ELF-1 (cell line): ENCODE measurements around the gene MLKL.
A peak's percentile ranks its signal among the peaks of the same experiment; 100 is the strongest.
"Not testable (repeated sequence)": the region's sequence is repeated elsewhere in the genome, so short reads cannot be mapped to it uniquely, and the experiment has no call there.

Experiments
- DNase-seq: peaks from one replicate; pipeline ENCODE4 v3.0.0-alpha.2; 2016; ENCODE audit warnings: low read depth, low spot score

MLKL gene

DNA sequence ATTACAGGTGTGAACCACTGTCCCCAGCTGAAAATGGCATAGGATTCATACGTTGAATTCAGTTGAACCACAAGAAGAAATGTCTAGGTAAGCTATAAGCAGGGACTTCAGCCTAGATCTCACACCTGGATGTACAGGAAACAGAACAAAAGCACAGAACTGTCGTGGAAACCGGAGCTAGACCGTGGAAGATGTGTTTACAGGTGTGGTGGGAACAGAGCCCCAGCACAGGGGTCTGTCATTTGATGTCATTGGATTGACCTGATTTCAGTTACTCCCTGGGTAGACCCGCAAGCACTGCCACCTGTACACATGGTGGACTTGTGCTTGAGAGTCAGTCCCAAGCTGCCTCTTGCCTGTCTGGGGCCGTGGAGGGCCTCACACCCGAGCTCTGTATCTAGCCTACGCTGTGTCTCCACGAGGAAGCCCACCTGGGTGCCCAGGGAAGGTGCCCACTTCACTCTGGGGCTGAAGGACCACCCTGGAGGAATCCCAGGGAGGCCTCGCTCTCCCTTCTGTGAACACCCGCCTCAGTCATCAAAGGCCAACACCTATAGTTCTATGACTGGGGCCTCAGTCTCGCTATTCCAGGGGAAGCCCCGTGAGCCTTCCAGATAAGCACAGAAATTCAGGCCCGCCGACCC, 32.2 kb upstream of the MLKL start:
- no peak for DNase-seq

DNA sequence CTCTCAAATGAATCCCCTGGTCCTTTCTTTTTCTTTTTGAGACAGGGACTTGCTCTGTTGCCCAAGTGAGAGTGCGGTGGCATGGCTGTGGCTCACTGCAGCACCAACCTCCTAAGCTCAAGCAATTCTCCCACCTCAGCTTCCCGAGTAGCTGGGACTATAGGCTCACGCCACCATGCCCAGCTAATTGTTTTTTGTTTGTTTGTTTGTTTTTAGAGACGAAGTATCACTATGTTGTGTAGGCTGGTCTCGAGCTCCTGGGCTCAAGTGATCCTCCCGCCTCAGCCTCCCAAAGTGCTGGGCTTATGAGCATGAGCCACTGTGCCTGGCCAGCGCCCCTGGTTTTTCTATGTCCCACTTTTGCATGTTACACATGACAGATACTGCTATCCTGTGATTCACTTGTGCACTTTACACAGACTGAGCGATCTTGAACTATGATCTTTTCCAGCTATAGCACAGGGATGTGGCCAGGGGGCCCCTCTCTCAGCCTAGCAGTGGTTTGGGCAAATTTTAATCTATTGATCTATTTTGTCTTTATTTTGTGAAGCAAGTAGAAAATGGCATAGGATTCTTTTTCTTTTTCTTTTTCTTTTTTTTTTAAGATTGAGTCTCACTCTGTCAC, 31.3 kb upstream of the MLKL start:
- DNase-seq: no peak

- peak; percentile 73 for DNase-seq
These were observed 29.4 kb upstream of the MLKL start for GRCh38 chr16:74729783-74730683.

- no peak for DNase-seq
These were observed 27.2 kb upstream of the MLKL start for GRCh38 chr16:74727903-74728302.

DNA sequence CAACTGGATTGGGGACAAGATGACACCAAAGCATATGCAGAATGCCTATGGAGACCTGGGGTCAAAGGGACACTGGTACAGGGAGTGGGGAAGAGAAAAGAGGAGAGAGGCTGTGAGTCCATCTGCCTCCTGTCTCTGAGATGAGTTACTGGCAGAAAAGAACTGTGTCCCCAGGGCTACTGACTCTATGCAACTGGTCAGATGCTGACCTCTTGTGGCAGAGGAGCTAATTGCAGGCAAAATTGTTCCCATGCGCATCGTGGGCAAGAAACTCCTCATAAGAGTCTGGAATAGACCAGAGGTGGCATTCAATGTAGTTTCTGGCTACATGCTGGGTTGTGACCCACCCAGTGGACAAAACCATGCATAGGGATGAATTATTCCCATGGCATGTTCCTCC, 26.1 kb upstream of the MLKL start:
- peak; percentile 87 for DNase-seq

DNA sequence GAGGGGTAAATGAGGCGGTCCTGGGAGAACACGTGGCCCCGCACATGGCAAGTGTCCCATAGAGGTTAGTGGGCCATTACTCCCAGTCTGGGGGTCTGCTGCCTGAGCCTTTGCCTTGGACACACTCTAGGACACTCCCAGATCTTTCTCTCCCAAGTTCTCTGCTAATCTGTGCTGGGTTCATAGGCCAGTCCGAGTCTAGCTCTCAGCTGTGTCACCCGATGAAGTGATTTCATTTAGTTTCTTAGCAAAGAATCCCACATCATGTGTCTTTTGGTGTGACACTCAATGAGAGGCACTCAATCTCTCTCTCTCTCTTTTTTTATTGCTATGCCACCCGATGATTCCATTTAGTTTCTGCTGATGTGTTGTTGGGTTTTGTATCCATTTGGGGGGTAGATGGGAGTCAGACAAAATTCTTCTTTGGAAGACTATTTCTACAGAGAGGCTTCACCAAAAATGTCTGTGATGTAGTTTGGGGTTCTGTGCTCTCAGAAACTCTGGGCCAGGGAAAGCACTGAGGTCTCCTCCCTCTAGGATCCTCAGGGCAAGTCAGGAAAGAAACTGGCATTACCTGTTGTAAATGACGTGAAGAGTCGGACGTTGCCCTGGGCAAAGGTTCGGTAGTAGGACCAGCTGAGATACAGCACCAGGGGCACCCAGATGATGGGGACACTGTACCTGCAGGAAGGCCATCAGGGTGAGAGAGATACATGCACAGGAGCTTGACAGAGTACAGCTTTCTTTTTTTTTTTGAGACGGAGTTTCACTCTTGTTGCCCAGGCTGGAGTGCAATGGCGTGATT, 25.2 kb upstream of the MLKL start:
- no peak for DNase-seq

DNA sequence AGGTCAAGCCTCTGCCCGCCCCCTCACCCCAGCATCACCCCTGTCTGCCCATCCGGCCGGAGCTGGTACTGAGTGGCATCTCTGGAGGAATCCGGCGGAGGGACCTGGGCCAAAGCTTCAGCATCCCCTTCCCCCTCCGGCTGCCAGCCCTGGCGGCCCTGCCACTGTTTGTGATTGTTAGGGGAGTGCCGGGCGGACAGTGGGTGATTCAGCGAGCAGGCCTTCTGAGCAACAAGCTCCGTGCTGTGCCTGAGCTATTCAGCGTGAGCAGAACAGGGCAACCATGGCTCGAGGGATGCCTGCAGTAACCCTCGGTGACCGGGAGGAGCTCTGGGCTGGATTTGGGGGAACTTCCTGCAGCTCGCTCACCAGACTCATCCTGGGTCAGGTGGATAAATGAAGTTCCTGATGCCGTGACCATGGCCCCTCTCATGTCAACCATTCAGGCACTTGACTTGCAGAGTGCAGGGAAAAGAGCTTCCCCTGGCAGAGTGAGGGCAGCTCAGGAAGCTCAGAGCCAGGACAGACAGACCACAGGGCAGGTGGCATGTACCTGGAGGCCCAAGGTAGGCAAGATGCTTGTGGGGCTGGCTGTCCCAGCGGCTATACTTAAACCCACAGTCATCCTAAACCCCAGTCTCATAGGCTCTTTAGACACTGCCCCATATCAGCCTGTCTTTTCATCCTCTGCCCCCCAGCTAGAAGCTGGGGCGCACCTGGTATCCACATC, 24.3 kb upstream of the MLKL start:
- DNase-seq: no peak

GRCh38 chr16:74723256-74723655, 22.6 kb upstream of the MLKL start:
- no peak for DNase-seq

DNA sequence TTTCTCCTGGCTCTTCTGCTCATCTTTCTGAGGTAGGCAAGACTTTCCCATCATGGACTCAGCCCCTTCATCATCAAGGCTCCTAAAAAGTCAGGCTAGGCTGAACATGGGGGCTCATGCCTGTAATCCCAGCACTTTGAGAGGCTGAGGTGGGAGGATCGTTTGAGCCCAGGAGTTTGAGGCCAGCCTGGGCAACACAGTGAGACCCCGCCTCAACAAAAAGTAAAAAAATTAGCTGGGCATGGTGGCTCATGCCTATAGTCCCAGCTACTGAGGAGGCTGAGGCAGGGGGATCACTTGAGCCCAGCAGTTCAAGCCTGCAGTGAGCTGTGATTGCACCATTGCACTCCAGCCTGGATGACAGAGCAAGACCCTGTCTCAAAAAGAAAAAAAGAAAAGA, 21.5 kb upstream of the MLKL start:
- not testable (repeated sequence) for DNase-seq

- DNase-seq: no peak
These were observed 21.1 kb upstream of the MLKL start for GRCh38 chr16:74721716-74722115.

GRCh38 chr16:74720579-74720978, 19.9 kb upstream of the MLKL start:
- DNase-seq: no peak

GRCh38 chr16:74718741-74719610, 18.3 kb upstream of the MLKL start:
- DNase-seq: no peak

- DNase-seq: no peak
These were observed 17.5 kb upstream of the MLKL start for GRCh38 chr16:74718140-74718539.

GRCh38 chr16:74717367-74717766, 16.7 kb upstream of the MLKL start:
- DNase-seq: no peak

DNA sequence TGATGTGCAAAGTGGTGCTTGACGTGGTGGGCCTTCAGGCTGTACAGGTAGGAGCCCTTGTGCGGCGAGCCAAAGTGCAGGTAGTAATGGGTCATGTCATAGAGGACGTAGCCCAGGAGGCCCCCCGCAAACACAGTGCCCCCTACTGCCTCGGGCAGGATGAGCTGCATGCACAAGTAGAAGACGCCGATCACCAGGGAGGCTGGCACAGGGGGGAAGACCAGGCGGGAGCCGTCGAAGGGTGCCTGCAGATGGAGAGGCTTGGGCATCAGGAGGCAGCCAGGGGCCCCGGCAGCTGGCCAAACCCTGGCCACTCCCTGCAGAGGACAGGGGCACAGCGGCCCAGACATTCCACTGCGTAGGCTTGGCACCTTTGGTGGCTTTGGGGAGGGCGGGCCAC, 15.7 kb upstream of the MLKL start:
- no peak for DNase-seq

- DNase-seq: no peak
These were observed 13.2 kb upstream of the MLKL start for GRCh38 chr16:74713876-74714275.

DNA sequence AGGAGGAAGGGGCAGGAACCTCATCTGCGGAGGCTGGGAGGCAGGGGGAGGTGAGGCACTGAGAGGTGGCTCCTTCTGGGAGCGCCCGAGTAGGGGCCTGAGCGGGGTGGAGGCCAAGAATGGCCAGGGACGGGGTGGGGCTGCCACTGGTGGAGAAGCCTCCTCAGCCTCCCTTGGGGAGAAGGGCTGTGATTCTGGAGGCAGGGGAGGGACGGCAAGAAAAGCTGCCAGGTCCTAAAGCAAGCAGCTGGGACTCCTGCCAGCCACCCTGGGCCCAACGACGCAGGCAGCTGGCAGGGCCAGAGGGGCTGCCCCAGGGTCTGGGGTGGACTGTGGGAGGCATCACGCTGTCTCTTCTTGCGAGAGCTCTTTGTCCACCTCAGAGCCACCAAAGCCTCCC, 12.7 kb upstream of the MLKL start:
- no peak for DNase-seq

GRCh38 chr16:74711938-74712337, 11.3 kb upstream of the MLKL start:
- DNase-seq: no peak

- no peak for DNase-seq
These were observed 9.7 kb upstream of the MLKL start for GRCh38 chr16:74710401-74710800.

DNA sequence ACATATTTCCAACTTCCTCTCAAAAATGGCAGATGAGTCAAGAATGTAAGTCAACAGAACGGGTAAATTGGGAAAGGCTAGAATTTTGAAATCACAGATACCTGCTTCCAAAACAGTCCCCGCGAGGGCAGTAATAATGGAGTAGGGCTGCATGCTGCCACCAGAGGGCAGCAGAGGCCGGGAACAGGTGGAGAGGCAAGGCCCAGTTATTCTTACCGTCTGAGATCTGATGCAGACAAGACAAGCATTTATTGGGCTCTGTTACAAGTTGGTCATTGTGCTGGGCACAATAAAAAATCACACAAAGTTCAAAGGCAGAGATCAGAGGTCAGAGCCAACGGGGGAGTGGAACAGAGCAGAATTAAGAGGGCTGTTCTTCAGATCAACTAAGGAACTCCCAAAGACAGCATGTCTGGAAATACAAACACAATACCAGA, 8.8 kb upstream of the MLKL start:
- peak; percentile 80 for DNase-seq
